Measurements from ENCODE around the gene RBBP7. TPM values are rescaled to one million over a fixed set of nuclear protein-coding genes. Genes with fewer than 3 reads are reported as not detected.

RBBP7 gene
- polyA plus RNA-seq, 1 donor (not counting 4 experiments of a cell fraction or from before 2014, with no cell fraction given) = 137 TPM

GRCh38 chrX:16836371-16836770 is 33.8 kb downstream of the RBBP7 start:
- no peaks in the 10 kb centered on the region for H4K20me1 ChIP-seq (ENCODE audit: control insufficient read depth, extremely low read depth, insufficient read depth, low read length)
- FAIRE-seq (no peak), DNase-seq (ENCODE audit: low read depth, low spot score) (no peak)
- H3K4me1 ChIP-seq (ENCODE audit: control insufficient read depth, extremely low read depth, insufficient read depth, low read length) = peaks cover 11% of the 10 kb centered on the region
- H3K9me3 ChIP-seq (ENCODE audit: control insufficient read depth, low read depth, low read length) = no peaks in the 10 kb centered on the region
- H3K27me3 ChIP-seq (ENCODE audit: control insufficient read depth, extremely low read depth, insufficient read depth, low read length) = no peaks in the 10 kb centered on the region
- H2AFZ ChIP-seq (ENCODE audit: control insufficient read depth, low read length) = no peak overlapping the region
- peaks cover 23 to 43% of the 10 kb centered on the region in 2 experiments for H3K36me3 ChIP-seq (ENCODE audit: control insufficient read depth in 2 of 2, extremely low read depth in 1 of 2, insufficient read depth in 2 of 2, low read length in 2 of 2)
- H3K9me1 ChIP-seq (ENCODE audit: control insufficient read depth, extremely low read depth, insufficient read depth, low read length) = no peaks in the 10 kb centered on the region
- dilution Hi-C loops (cut with MboI; ENCODE audit: extremely low pct_ligation_motif_present, low sequenced_read_pairs) = loop anchor here (25.0 kb wide), 1 partner anchor 226 kb away; no protein-coding TSS in a partner anchor
- TF ChIP-seq EZH2 (IDR thresholded peaks at IDR 0.05; ENCODE audit: low read length) = no peak
- TF ChIP-seq, protein P1, sequence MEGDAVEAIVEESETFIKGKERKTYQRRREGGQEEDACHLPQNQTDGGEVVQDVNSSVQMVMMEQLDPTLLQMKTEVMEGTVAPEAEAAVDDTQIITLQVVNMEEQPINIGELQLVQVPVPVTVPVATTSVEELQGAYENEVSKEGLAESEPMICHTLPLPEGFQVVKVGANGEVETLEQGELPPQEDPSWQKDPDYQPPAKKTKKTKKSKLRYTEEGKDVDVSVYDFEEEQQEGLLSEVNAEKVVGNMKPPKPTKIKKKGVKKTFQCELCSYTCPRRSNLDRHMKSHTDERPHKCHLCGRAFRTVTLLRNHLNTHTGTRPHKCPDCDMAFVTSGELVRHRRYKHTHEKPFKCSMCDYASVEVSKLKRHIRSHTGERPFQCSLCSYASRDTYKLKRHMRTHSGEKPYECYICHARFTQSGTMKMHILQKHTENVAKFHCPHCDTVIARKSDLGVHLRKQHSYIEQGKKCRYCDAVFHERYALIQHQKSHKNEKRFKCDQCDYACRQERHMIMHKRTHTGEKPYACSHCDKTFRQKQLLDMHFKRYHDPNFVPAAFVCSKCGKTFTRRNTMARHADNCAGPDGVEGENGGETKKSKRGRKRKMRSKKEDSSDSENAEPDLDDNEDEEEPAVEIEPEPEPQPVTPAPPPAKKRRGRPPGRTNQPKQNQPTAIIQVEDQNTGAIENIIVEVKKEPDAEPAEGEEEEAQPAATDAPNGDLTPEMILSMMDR (optimal IDR thresholded peaks at IDR 0.05 in 1 of 3, IDR thresholded peaks at IDR 0.05 in 1 of 3, conservative IDR thresholded peaks at IDR 0.05 in 1 of 3; ENCODE audit: extremely low read depth in 1 of 3, insufficient read depth in 2 of 3, low read length in 3 of 3) = peak; percentile 33 to 47 (median 43)
- H3K79me2 ChIP-seq (ENCODE audit: control insufficient read depth, insufficient read depth, low read length) = no peaks in the 10 kb centered on the region
- H3K4me2 ChIP-seq (ENCODE audit: control insufficient read depth, extremely low read depth, insufficient read depth, low read depth, low read length) = no peak overlapping the region
- H3K4me3 ChIP-seq (ENCODE audit: control insufficient read depth in 2 of 3, extremely low read depth in 1 of 3, insufficient read depth in 2 of 3, low read depth in 1 of 3, low read length in 3 of 3) = no peak overlapping the region
- H3K9ac ChIP-seq (ENCODE audit: control insufficient read depth, extremely low read depth, insufficient read depth, low read length) = no peak overlapping the region
- no peak overlapping the region for H3K27ac ChIP-seq (ENCODE audit: control insufficient read depth, insufficient read depth, low read length)

DNA sequence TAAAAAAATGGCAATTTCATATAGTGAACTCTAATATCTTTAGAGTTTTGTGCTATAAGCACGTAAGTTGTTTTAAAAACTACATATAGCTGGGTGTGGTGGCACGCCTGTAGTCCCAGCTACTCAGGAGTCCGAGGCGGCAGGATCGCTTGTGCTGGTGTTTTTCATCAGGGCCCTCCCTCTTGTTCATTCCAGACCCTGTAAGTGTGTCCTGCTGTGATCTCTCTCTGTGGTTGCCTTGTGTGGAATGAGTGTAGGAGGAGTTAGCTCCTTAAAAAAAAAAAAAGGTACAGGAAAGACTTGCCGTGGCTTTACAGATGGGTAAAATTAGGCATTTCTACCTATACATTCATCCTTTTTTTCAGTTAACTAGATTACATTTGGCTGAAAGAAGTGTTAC is 35.4 kb downstream of the RBBP7 start:
- Histone ChIP-seq H3K4me2 (ENCODE audit: control insufficient read depth, extremely low read depth, insufficient read depth, low read depth, low read length) (no peak overlapping the region), H3K9me3 (ENCODE audit: control insufficient read depth, low read depth, low read length) (no peaks in the 10 kb centered on the region), H3K9ac (ENCODE audit: control insufficient read depth, extremely low read depth, insufficient read depth, low read length) (no peak overlapping the region), H3K9me1 (ENCODE audit: control insufficient read depth, extremely low read depth, insufficient read depth, low read length) (no peaks in the 10 kb centered on the region), H3K36me3 (ENCODE audit: control insufficient read depth in 2 of 2, extremely low read depth in 1 of 2, insufficient read depth in 2 of 2, low read length in 2 of 2) (peaks cover 23 to 38% of the 10 kb centered on the region in 2 experiments), H3K27me3 (ENCODE audit: control insufficient read depth, extremely low read depth, insufficient read depth, low read length) (no peaks in the 10 kb centered on the region), H2AFZ (ENCODE audit: control insufficient read depth, low read length) (no peak overlapping the region), H4K20me1 (ENCODE audit: control insufficient read depth, extremely low read depth, insufficient read depth, low read length) (no peaks in the 10 kb centered on the region), H3K4me3 (ENCODE audit: control insufficient read depth in 2 of 3, extremely low read depth in 1 of 3, insufficient read depth in 2 of 3, low read depth in 1 of 3, low read length in 3 of 3) (no peak overlapping the region), H3K79me2 (ENCODE audit: control insufficient read depth, insufficient read depth, low read length) (no peaks in the 10 kb centered on the region), H3K27ac (ENCODE audit: control insufficient read depth, insufficient read depth, low read length) (no peak overlapping the region), H3K4me1 (ENCODE audit: control insufficient read depth, extremely low read depth, insufficient read depth, low read length) (peaks cover 8% of the 10 kb centered on the region)
- dilution Hi-C loops (cut with MboI; ENCODE audit: extremely low pct_ligation_motif_present, low sequenced_read_pairs) = loop anchor here (25.0 kb wide), 1 partner anchor 227 kb away; no protein-coding TSS in a partner anchor
- DNase-seq (ENCODE audit: low read depth, low spot score) = no peak
- FAIRE-seq = no peak
- TF ChIP-seq, protein P1 (optimal IDR thresholded peaks at IDR 0.05 in 1 of 3, IDR thresholded peaks at IDR 0.05 in 1 of 3, conservative IDR thresholded peaks at IDR 0.05 in 1 of 3; ENCODE audit: extremely low read depth in 1 of 3, insufficient read depth in 2 of 3, low read length in 3 of 3) = no peak
- no peak for TF ChIP-seq EZH2 (IDR thresholded peaks at IDR 0.05; ENCODE audit: low read length)
